GDM1 (cell line): ENCODE measurements around the gene CERK.

Experiments used
- DNase-seq: peaks from one replicate; lab custom pipeline; 2025; lab: John Stamatoyannopoulos, UW

The CERK gene

DNA sequence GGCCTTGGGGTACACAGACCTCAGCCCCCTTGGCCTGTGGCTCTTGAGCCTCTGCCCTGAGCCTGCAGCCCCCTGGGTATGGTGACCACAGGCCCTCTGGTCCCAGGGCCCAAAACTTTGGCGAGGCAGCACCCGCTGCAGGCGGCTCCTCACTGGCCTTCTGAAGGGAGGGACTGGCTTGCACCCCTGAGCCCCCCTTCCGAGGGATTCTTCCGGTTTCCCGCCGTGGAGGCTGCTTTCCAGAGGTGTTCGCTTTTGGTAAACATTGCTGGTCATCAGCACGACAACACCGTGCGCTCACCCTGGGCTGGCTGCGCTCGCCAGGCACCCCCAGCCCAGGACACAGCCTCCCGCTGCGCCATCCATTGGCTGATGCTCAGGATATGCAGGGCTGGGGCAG, 75.8 kb downstream of the CERK start:
- DNase-seq: no peak

DNA sequence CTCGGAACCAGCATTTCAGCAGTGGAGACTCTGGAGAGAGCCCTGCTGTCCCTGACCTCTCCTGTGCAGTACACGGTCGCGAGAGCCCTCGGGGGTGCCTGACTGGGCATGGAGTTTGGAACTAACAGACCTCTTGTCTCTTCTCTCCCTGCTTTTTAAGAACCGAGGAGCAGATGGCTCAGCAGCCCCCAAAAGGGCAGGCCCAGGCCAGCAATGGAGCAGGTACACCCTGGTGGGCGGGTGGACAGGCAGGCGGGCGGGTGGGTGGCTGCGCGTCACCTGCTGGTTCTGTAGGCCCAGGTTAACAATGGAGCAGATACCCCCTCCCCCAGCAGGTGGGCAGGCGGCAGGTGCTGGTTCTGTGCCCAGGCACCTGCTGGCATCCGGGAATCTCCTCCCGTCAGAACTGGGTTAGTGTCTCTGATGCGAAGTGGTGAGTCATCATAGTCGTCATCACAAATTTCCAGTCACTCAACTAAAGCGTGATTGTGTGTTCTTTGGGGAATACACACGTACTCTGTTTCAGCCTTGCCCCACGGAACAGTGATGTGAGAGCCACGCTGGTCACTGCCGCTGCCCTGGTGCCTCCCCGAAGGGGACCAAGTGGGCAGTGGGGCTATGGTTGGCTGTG, 76.7 kb downstream of the CERK start:
- no peak for DNase-seq

- DNase-seq: no peak
Measured at GRCh38 chr22:46660604-46661201, 77.3 kb downstream of the CERK start.

DNA sequence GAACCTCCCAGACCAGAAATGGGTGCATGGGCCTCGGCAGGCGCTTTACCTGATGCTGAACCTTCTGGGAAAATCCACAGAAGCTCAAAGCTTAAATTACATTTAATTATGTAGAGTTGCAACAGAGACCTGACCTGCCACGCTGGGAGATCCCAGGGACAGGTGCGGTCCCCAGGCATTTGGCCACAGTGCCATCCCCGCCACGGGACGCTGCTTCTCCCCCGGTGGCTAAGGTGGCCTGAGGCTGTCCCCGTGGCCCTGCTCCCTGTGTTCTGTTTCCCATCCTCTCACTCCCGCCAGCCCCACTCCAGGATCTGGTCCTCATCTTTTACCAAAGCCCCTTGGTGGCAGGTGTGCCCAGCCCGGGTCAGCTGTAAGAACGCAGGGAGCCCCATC, 78.3 kb downstream of the CERK start:
- no peak for DNase-seq

GRCh38 chr22:46659059-46659790, 78.8 kb downstream of the CERK start:
- DNase-seq: no peak

GRCh38 chr22:46657996-46658947, 79.8 kb downstream of the CERK start:
- no peak for DNase-seq

- DNase-seq: no peak
Measured at GRCh38 chr22:46657655-46657953, 80.4 kb downstream of the CERK start.

DNA sequence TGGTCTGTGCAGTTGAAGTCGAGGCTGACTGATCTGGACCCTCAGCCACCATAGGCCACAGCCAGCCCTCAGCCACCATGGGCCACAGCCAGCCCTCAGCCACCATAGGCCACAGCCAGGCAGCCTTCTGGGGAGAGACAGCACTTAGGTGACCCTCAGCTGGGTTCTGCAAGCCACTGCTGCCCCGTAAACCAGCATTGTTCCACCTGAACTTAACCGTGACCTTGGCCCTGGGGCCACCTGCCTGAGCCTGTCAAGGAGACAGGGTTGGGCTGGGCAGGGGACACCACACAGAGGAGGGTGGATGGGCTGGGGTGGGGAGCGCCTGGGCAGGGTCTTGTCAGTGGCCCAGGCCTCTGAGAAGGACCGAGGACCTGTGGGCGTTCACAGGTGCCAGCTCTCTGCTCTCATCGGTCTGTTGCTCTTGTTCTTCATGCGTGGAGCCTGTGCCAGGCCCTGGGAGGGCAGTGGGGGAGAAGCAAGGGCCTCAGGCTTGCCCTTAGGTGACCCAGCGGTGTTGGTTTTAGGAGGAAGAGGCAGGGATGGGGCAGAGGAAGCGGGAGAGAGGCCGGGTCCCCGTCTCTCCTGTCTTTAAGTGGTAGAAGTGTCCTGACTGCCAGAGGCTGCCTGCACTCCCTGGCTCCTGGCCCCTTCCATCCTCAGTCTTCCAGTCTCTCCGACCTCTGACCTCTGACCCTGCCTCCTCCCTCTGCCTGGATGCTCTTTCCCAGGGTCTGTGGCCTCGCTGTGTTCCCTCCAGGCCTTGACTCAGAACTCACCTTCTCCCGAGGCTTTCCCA, 81.0 kb downstream of the CERK start:
- no peak for DNase-seq

GRCh38 chr22:46655861-46656608, 82.0 kb downstream of the CERK start:
- DNase-seq: no peak

DNA sequence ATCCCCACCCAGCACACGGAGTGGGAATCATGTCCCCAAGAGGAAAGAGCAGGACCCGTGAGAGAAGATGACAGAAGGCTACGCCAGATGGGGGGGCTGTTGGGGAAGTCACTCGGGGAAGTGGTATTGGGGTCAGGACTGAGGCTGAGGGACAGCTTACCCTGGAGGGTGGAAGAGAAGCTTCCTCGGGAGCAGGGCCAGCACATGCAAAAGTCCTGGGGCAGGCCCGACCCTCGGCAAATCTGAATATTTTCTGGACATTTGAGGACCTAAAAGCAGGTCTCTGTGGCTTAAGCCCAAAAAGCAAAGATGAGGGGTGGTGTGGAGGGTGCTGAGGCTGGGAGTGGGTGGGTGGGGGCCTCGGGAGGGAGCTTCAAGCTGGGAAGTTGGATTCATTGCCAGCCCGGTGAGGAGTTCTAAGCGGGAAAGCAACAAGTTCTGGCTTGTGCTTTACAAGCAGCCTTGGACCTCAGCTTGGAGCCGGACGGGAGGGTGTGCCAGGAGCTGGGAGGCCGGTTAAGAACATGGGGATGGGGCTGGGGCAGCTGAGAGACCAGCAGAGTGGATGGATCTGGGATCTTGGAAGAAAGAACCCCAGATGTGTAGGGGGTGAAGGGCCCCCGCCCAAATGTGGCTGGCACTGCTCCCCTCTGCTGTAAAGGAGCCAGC, 83.0 kb downstream of the CERK start:
- no peak for DNase-seq

DNA sequence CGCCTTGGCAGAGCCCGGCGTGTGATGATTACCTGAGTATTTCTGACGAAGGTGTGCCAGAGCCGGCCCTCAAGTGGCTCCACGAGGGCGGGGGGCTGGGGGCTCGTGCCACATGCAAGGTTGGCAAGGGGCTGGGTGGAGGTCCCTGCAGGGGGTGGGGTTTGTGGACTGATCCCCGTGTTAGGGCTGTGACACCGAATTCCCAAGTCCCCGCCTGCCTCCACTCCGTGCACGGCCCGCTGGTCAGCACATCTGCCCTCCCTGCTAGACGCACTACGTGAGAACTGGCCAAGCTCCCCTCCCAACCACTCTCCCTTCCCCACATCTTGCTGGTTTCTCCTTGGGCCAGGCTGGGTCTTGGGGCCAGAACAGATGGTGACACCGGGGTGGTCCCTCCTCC, 83.6 kb downstream of the CERK start:
- no peak for DNase-seq

DNA sequence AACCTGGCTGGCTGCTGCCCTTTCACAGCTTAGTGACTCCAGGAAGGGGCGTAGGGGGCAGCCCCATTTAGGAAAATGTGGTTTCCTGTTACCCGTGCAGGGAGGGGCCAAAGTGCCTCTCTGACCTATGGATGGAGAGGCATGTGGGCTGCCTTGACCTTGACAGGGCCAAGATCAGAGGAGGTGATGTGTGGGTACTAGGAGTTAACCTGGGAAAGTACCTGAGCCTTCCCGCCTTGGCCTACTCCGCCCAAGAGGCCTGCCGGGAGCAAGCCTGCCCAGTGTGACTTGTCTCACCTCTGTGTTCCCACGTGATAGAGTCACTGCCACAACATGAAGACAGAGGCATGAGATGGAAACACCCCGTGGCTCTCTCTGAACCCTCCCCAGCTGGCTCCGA, 84.5 kb downstream of the CERK start:
- no peak for DNase-seq

- no peak for DNase-seq
Measured at GRCh38 chr22:46652847-46653331, 85.2 kb downstream of the CERK start.

DNA sequence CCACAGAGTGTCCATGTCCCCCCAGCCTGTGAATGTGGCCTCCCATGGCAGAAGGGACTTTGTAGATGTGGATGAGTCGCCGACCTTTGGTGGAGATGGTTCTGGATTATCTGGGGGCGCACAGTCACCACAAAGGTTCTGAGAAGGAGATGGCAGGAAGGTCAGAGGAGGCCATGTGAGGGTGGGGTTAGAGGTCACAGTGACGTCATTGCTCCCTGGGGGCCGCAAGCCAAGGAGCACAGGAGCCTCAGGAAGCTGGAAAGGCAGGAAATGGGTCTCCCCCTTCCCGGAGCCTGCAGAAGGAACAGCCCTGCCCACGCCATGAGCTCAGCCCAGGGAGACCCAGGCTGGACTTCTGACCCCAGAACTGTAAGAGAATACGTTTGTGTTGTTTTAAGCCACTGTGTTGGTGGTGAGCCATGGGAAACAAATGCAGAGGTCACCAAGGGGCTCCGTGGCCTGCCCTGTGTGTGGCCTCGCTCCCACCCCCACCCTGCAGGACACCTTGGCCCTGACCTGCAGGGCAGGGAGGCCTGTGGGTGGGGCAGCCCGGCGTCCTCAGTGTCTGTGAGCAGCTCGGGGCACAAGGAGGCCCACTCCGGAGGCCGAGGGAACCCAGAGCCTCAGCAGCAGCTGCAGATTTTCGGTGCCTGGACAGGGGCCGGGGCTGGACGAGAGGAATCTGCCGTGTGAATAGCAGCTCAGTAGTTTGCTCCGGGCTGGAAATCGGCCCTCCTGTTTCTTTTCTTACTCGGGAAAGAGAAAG, 85.8 kb downstream of the CERK start:
- DNase-seq: no peak

GRCh38 chr22:46651316-46651715, 86.7 kb downstream of the CERK start:
- no peak for DNase-seq

GRCh38 chr22:46650078-46650810, 87.8 kb downstream of the CERK start:
- no peak for DNase-seq

GRCh38 chr22:46649141-46650077, 88.6 kb downstream of the CERK start:
- no peak for DNase-seq
